C4-2B (cell line): ENCODE data around the gene BID.

Source experiments
- H3K27ac ChIP-seq: fragments of 450-650 bp; 2 replicates; pipeline ENCODE4 v1.5.1; 2017
- CTCF ChIP-seq: fragments of 450-650 bp; conservative IDR thresholded peaks from 2 replicates; pipeline ENCODE4 v1.5.1; 2017; ENCODE audit warnings: mild to moderate bottlenecking
- ZFX ChIP-seq: fragments of 450-650 bp; IDR thresholded peaks from 2 replicates; pipeline ENCODE4 v1.6.1; 2017

Gene BID

GRCh38 chr22:17817511-17818065, 43.3 kb upstream of the BID start:
- TF ChIP-seq CTCF = no peak
- no peak for TF ChIP-seq ZFX
- H3K27ac ChIP-seq = no peak overlapping the region

GRCh38 chr22:17817079-17817478, 42.8 kb upstream of the BID start:
- no peak for TF ChIP-seq ZFX
- no peak for TF ChIP-seq CTCF
- no peak overlapping the region for H3K27ac ChIP-seq

- H3K27ac ChIP-seq = no peak overlapping the region
- no peak for TF ChIP-seq ZFX
- no peak for TF ChIP-seq CTCF
Measured at GRCh38 chr22:17816649-17817048, 42.4 kb upstream of the BID start.

GRCh38 chr22:17815703-17816254, 41.5 kb upstream of the BID start:
- TF ChIP-seq CTCF (no peak), ZFX (no peak)
- no peak overlapping the region for H3K27ac ChIP-seq

GRCh38 chr22:17814830-17815229, 40.6 kb upstream of the BID start:
- TF ChIP-seq CTCF (no peak), ZFX (no peak)

GRCh38 chr22:17814084-17814483, 39.8 kb upstream of the BID start:
- TF ChIP-seq CTCF (no peak), ZFX (no peak)
- H3K27ac ChIP-seq = no peak overlapping the region

More at GRCh38 chr22:17814830-17815229, 40.6 kb upstream of the BID start:
- H3K27ac ChIP-seq = no peak overlapping the region

GRCh38 chr22:17811119-17811518, 36.9 kb upstream of the BID start:
- TF ChIP-seq ZFX (no peak), CTCF (no peak)
- H3K27ac ChIP-seq = no peak overlapping the region
